Ishikawa (cell line): ENCODE results near the gene TBC1D17.

ENCODE experiments used
- CEBPB ChIP-seq: IDR thresholded peaks from 2 replicates; pipeline ENCODE4 v1.6.1; 2012
- CREB1 ChIP-seq: IDR thresholded peaks from 2 replicates; pipeline ENCODE4 v1.6.1; 2012; ENCODE audit warnings: low read depth
- EGR1 ChIP-seq: IDR thresholded peaks from 2 replicates; pipeline ENCODE4 v1.6.1; 2012
- EP300 ChIP-seq: IDR thresholded peaks from 2 replicates; pipeline ENCODE4 v1.6.1; 2012; ENCODE audit warnings: borderline replicate concordance
- FOXM1 ChIP-seq: IDR thresholded peaks from 2 replicates; pipeline ENCODE4 v1.6.1; 2012; ENCODE audit warnings: low read depth, borderline replicate concordance
- NFIC ChIP-seq: IDR thresholded peaks from 2 replicates; pipeline ENCODE4 v1.6.1; 2012
- RAD21 ChIP-seq: IDR thresholded peaks from 2 replicates; pipeline ENCODE4 v1.6.1; 2012; ENCODE audit warnings: low read depth
- TAF1 ChIP-seq: IDR thresholded peaks from 2 replicates; pipeline ENCODE4 v1.6.1; 2012; ENCODE audit warnings: low read depth, mild to moderate bottlenecking
- TCF12 ChIP-seq: IDR thresholded peaks from 2 replicates; pipeline ENCODE4 v1.6.1; 2012; ENCODE audit warnings: low read depth
- TEAD4 ChIP-seq: IDR thresholded peaks from 2 replicates; pipeline ENCODE4 v1.6.1; 2012
- YY1 ChIP-seq: IDR thresholded peaks from 2 replicates; pipeline ENCODE4 v1.6.1; 2012; ENCODE audit warnings: low read depth
- ZBTB7A ChIP-seq: IDR thresholded peaks from 2 replicates; pipeline ENCODE4 v1.6.1; 2012; ENCODE audit warnings: low read depth
- TF ChIP-seq, protein P1 (sequence below): IDR thresholded peaks from 2 replicates; pipeline ENCODE4 v1.6.1; 2012
- TF ChIP-seq, protein P2 (sequence below): IDR thresholded peaks from 2 replicates; pipeline ENCODE4 v1.6.1; 2012
- TF ChIP-seq, protein P3 (sequence below): IDR thresholded peaks from 2 replicates; pipeline ENCODE4 v1.6.1; 2012; ENCODE audit warnings: low read depth, mild to moderate bottlenecking

TBC1D17 gene

DNA sequence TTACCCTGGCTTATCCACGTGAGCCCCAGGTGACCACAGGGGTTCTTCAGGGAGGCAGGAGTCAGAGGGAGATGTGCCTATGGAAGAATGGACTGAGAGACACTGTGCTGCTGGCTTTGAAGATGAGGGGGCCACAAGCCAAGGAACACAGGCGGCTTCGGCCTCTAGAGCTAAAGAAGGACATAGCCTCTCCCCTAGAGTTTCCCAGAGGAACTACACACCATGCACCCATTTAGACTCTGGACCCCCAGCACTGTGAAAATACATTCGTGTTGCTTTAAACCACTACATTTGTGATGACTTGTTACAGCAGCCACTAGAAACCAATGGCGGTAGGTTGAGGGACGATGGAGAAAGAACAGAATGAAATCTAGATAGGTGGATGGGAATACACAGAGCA is 37.8 kb downstream of the TBC1D17 start:
- TF ChIP-seq FOXM1 (no peak), EP300 (no peak), RAD21 (no peak), CREB1 (no peak), TCF12 (no peak), NFIC (no peak), EGR1 (no peak), YY1 (no peak), TAF1 (no peak), ZBTB7A (no peak), CEBPB (no peak), TEAD4 (no peak)
- TF ChIP-seq, protein P1, sequence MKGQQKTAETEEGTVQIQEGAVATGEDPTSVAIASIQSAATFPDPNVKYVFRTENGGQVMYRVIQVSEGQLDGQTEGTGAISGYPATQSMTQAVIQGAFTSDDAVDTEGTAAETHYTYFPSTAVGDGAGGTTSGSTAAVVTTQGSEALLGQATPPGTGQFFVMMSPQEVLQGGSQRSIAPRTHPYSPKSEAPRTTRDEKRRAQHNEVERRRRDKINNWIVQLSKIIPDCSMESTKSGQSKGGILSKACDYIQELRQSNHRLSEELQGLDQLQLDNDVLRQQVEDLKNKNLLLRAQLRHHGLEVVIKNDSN: no peak
- TF ChIP-seq, protein P2, sequence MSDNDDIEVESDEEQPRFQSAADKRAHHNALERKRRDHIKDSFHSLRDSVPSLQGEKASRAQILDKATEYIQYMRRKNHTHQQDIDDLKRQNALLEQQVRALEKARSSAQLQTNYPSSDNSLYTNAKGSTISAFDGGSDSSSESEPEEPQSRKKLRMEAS: no peak
- TF ChIP-seq, protein P3, sequence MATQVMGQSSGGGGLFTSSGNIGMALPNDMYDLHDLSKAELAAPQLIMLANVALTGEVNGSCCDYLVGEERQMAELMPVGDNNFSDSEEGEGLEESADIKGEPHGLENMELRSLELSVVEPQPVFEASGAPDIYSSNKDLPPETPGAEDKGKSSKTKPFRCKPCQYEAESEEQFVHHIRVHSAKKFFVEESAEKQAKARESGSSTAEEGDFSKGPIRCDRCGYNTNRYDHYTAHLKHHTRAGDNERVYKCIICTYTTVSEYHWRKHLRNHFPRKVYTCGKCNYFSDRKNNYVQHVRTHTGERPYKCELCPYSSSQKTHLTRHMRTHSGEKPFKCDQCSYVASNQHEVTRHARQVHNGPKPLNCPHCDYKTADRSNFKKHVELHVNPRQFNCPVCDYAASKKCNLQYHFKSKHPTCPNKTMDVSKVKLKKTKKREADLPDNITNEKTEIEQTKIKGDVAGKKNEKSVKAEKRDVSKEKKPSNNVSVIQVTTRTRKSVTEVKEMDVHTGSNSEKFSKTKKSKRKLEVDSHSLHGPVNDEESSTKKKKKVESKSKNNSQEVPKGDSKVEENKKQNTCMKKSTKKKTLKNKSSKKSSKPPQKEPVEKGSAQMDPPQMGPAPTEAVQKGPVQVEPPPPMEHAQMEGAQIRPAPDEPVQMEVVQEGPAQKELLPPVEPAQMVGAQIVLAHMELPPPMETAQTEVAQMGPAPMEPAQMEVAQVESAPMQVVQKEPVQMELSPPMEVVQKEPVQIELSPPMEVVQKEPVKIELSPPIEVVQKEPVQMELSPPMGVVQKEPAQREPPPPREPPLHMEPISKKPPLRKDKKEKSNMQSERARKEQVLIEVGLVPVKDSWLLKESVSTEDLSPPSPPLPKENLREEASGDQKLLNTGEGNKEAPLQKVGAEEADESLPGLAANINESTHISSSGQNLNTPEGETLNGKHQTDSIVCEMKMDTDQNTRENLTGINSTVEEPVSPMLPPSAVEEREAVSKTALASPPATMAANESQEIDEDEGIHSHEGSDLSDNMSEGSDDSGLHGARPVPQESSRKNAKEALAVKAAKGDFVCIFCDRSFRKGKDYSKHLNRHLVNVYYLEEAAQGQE: no peak

DNA sequence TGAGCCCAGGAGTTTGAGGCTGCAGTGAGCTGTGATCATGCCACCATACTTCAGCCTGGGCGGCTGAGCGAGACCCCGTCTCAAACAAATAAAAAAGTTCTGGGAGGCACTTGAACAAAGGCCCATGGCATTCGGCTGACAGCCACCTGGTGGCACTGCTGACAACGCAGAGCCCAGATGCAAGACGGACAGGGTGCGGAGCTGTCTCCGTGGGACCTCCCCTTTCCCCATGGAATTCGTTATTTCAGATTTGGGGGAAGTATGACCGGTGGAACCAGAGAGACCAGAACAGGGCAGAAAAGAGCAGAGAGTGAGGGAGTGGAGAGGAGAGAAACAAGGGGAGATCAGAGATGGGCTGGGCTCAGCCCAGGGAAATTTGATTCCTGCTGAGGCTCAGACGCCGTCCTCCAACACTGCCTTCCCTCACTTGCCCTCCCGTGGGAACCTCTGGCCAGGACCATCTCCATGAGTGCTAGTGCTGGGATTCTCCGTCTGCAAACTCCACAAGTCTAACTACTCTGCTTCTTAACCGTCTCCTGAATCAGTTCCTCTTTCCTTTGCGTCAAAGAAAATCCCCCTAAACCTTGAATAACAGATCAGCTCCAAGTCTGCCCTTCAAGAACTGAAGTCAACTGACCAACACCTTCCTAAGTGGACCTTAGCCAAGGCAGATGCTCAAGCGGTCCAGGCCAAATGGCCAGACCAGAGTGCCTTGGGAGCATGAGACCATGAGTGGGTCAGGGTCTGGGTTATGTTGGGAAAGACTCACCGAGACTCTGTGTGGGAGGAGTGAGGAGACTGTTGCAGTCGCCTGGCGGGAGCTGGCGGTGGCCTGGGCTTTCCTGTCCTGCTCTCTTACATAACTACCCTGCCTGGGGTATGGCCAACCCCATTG is 39.6 kb downstream of the TBC1D17 start:
- TF ChIP-seq, protein P1: no peak
- TF ChIP-seq ZBTB7A (no peak), CEBPB (no peak), TAF1 (no peak), CREB1 (no peak), YY1 (no peak), TEAD4 (no peak), FOXM1 (no peak), TCF12 (no peak), EGR1 (no peak), NFIC (no peak), EP300 (no peak), RAD21 (no peak)
- TF ChIP-seq, protein P3: no peak
- TF ChIP-seq, protein P2: no peak

DNA sequence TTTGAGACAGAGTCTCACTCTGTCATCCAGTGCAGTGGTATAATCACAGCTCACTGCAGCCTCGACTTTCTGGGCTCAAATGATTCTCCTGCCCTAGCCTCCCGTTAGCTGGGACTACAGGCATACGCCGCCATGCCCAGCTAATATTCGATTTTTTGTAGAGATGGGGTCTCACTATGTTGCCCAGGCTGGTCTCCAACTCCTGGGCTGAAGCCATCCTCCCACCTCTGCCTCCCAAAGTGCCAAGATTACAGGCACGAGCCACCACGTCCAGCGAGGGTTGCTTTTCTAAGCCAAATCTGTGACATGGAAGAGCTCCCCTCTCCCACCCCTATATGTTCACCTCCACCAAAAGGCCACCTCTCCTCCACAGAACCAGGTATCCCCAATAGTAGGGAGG is 40.6 kb downstream of the TBC1D17 start:
- TF ChIP-seq NFIC: no peak
- TF ChIP-seq, protein P1: no peak
- no peak for TF ChIP-seq CREB1
- TF ChIP-seq FOXM1: no peak
- no peak for TF ChIP-seq EGR1
- no peak for TF ChIP-seq RAD21
- no peak for TF ChIP-seq CEBPB
- TF ChIP-seq YY1: no peak
- TF ChIP-seq, protein P3: no peak
